ENCODE results near the gene CREBBP.

Gene CREBBP

DNA sequence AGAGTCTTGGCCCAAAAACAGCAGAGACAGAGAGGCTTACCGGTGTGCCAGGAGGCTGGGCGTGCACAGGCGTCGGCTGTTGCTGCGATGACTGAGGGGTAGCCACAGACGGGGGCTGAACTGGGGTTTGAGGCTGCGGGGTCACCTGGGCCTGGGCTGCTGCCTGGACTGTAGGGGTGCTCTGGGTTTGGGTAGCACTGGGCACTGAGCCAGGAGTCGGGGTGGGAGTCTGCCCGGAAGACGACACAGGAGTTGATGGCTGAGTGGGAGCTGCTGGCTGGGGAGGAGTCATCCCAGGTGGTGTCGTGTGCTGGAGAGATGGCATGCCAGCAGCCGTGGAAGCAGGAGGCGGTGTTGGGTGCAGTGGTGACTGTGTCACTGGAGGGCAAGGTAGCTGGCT, 110.0 kb downstream of the CREBBP start:
- H3K4me1 ChIP-seq (ENCODE audit: control insufficient read depth, insufficient read depth, low read depth, low read length), result no peaks in the 10 kb centered on the region
- peaks cover 60 to 91% of the 10 kb centered on the region in 2 experiments for H3K36me3 ChIP-seq (ENCODE audit: control insufficient read depth in 1 of 2, insufficient read depth in 2 of 2, low read depth in 1 of 2, low read length in 2 of 2)
- no peaks in the 10 kb centered on the region for H3K9me3 ChIP-seq (ENCODE audit: control insufficient read depth, low read length)
- H2BK12ac ChIP-seq (ENCODE audit: low read length in 2 of 2), result no peak overlapping the region
- H3K23ac ChIP-seq (ENCODE audit: low read length in 2 of 2), result no peak overlapping the region
- no peak overlapping the region for H3K4ac ChIP-seq (ENCODE audit: low read depth in 1 of 2, low read length in 2 of 2)
- no peak overlapping the region for H3K14ac ChIP-seq (ENCODE audit: low read length in 2 of 2)
- no peak overlapping the region for H4K91ac ChIP-seq (ENCODE audit: low read length)
- no peak overlapping the region for H2BK120ac ChIP-seq (ENCODE audit: low read depth, low read length)
- no peak overlapping the region for H2AK5ac ChIP-seq (ENCODE audit: low read length, severe bottlenecking)
- no peak overlapping the region for H2BK5ac ChIP-seq (ENCODE audit: low read depth, low read length, poor library complexity, severe bottlenecking)
- no peak overlapping the region for H3K27ac ChIP-seq (ENCODE audit: low read length, poor library complexity, severe bottlenecking)
- no peak overlapping the region for H3K4me2 ChIP-seq (ENCODE audit: low read length, poor library complexity, severe bottlenecking)
- no peak overlapping the region for H3K4me3 ChIP-seq (ENCODE audit: insufficient read depth in 1 of 2, low read depth in 1 of 2, low read length in 2 of 2)
- H3K27me3 ChIP-seq (ENCODE audit: control insufficient read depth in 1 of 2, insufficient read depth in 1 of 2, low read length in 2 of 2), result no peaks in the 10 kb centered on the region
- no peak overlapping the region for H2AFZ ChIP-seq (ENCODE audit: low read depth, low read length)
- H3K79me1 ChIP-seq (replicated peaks; ENCODE audit: low read length, poor library complexity, severe bottlenecking), result peaks cover 44% of the 10 kb centered on the region
- DNase-seq, result no peak
- no peak overlapping the region for H2BK15ac ChIP-seq (ENCODE audit: low read depth, poor library complexity, severe bottlenecking)
- WGBS, result 98% methylated on average over 13 of the region's 13 CpGs
- no peak overlapping the region for H3K18ac ChIP-seq (ENCODE audit: low read depth in 1 of 2, low read length in 2 of 2)
- no peak overlapping the region for H3K9ac ChIP-seq (ENCODE audit: low read length)
- no peak overlapping the region for H4K8ac ChIP-seq (ENCODE audit: low read length)

- H3K4me1 ChIP-seq (ENCODE audit: control insufficient read depth, insufficient read depth, low read depth, low read length), result no peaks in the 10 kb centered on the region
- H3K23ac ChIP-seq (ENCODE audit: low read length in 2 of 2), result no peak overlapping the region
- H3K9me3 ChIP-seq (ENCODE audit: control insufficient read depth, low read length), result no peaks in the 10 kb centered on the region
- no peak overlapping the region for H2BK120ac ChIP-seq (ENCODE audit: low read depth, low read length)
- H3K18ac ChIP-seq (ENCODE audit: low read depth in 1 of 2, low read length in 2 of 2), result no peak overlapping the region
- H3K27ac ChIP-seq (ENCODE audit: low read length, poor library complexity, severe bottlenecking), result no peak overlapping the region
- no peak overlapping the region for H2BK15ac ChIP-seq (ENCODE audit: low read depth, poor library complexity, severe bottlenecking)
- H3K14ac ChIP-seq (ENCODE audit: low read length in 2 of 2), result no peak overlapping the region
- H3K27me3 ChIP-seq (ENCODE audit: control insufficient read depth in 1 of 2, insufficient read depth in 1 of 2, low read length in 2 of 2), result no peaks in the 10 kb centered on the region
- no peak overlapping the region for H4K91ac ChIP-seq (ENCODE audit: low read length)
- peaks cover 61 to 91% of the 10 kb centered on the region in 2 experiments for H3K36me3 ChIP-seq (ENCODE audit: control insufficient read depth in 1 of 2, insufficient read depth in 2 of 2, low read depth in 1 of 2, low read length in 2 of 2)
- H3K9ac ChIP-seq (ENCODE audit: low read length), result no peak overlapping the region
- no peak overlapping the region for H2AK5ac ChIP-seq (ENCODE audit: low read length, severe bottlenecking)
- no peak overlapping the region for H3K4me3 ChIP-seq (ENCODE audit: insufficient read depth in 1 of 2, low read depth in 1 of 2, low read length in 2 of 2)
- no peak overlapping the region for H2BK12ac ChIP-seq (ENCODE audit: low read length in 2 of 2)
- no peak overlapping the region for H4K8ac ChIP-seq (ENCODE audit: low read length)
- no peak for DNase-seq
- peaks cover 42% of the 10 kb centered on the region for H3K79me1 ChIP-seq (replicated peaks; ENCODE audit: low read length, poor library complexity, severe bottlenecking)
- no peak overlapping the region for H2AFZ ChIP-seq (ENCODE audit: low read depth, low read length)
- WGBS, result 95% methylated on average over 13 of the region's 13 CpGs
- H2BK5ac ChIP-seq (ENCODE audit: low read depth, low read length, poor library complexity, severe bottlenecking), result no peak overlapping the region
- H3K4ac ChIP-seq (ENCODE audit: low read depth in 1 of 2, low read length in 2 of 2), result no peak overlapping the region
- no peak overlapping the region for H3K4me2 ChIP-seq (ENCODE audit: low read length, poor library complexity, severe bottlenecking)
Measured at GRCh38 chr16:3769942-3770341, 110.6 kb downstream of the CREBBP start.

GRCh38 chr16:3769013-3769412, 111.5 kb downstream of the CREBBP start:
- no peaks in the 10 kb centered on the region for H3K9me3 ChIP-seq (ENCODE audit: control insufficient read depth, low read length)
- H2BK15ac ChIP-seq (ENCODE audit: low read depth, poor library complexity, severe bottlenecking), result no peak overlapping the region
- H2BK5ac ChIP-seq (ENCODE audit: low read depth, low read length, poor library complexity, severe bottlenecking), result no peak overlapping the region
- H3K4me2 ChIP-seq (ENCODE audit: low read length, poor library complexity, severe bottlenecking), result no peak overlapping the region
- no peak overlapping the region for H2BK120ac ChIP-seq (ENCODE audit: low read depth, low read length)
- H3K27ac ChIP-seq (ENCODE audit: low read length, poor library complexity, severe bottlenecking), result no peak overlapping the region
- no peak overlapping the region for H3K18ac ChIP-seq (ENCODE audit: low read depth in 1 of 2, low read length in 2 of 2)
- H3K4ac ChIP-seq (ENCODE audit: low read depth in 1 of 2, low read length in 2 of 2), result no peak overlapping the region
- no peak overlapping the region for H3K4me3 ChIP-seq (ENCODE audit: insufficient read depth in 1 of 2, low read depth in 1 of 2, low read length in 2 of 2)
- no peak overlapping the region for H3K23ac ChIP-seq (ENCODE audit: low read length in 2 of 2)
- no peak overlapping the region for H4K91ac ChIP-seq (ENCODE audit: low read length)
- no peak overlapping the region for H3K14ac ChIP-seq (ENCODE audit: low read length in 2 of 2)
- H3K9ac ChIP-seq (ENCODE audit: low read length), result no peak overlapping the region
- no peak overlapping the region for H2AK5ac ChIP-seq (ENCODE audit: low read length, severe bottlenecking)
- no peak for DNase-seq
- 98% methylated on average over 11 of the region's 12 CpGs for WGBS
- H2AFZ ChIP-seq (ENCODE audit: low read depth, low read length), result no peak overlapping the region
- peaks cover 41% of the 10 kb centered on the region for H3K79me1 ChIP-seq (replicated peaks; ENCODE audit: low read length, poor library complexity, severe bottlenecking)
- no peaks in the 10 kb centered on the region for H3K27me3 ChIP-seq (ENCODE audit: control insufficient read depth in 1 of 2, insufficient read depth in 1 of 2, low read length in 2 of 2)
- H4K8ac ChIP-seq (ENCODE audit: low read length), result no peak overlapping the region
- H3K4me1 ChIP-seq (ENCODE audit: control insufficient read depth, insufficient read depth, low read depth, low read length), result no peaks in the 10 kb centered on the region
- no peak overlapping the region for H2BK12ac ChIP-seq (ENCODE audit: low read length in 2 of 2)
- H3K36me3 ChIP-seq (ENCODE audit: control insufficient read depth in 1 of 2, insufficient read depth in 2 of 2, low read depth in 1 of 2, low read length in 2 of 2), result peaks cover 60 to 87% of the 10 kb centered on the region in 2 experiments

DNA sequence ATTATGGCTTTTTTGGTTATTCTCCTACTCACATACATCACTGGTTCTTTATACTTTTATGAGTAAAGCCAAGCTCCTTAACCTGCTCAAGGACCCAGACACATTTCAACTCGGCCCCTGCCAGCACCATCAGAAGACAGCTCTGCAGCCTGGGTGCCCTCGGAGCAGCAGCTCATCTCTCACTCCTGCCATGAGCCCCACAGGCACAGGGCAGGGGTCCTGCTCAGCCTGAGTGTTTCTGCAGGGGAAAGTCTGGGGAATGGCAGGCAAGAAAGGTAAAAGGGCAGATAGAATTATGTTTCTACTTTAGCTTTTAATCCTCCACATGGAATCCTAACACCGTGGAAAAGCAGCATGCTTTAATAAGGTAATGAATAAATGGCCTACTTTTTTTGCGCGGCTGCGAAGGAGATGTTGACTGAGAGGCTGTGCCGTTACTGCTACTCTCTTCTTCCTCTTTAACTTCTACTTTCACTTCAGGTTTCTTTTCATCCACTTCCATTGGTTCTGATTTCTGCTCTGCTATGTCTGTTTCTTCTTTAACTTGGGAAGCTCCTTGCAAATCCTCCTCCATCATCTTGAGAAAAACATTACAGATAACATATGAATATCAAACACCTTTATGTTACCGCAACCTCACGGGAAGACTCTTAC, 113.1 kb downstream of the CREBBP start:
- Histone ChIP-seq H2BK12ac (ENCODE audit: low read length in 2 of 2) (no peak overlapping the region), H3K4me2 (ENCODE audit: low read length, poor library complexity, severe bottlenecking) (no peak overlapping the region), H3K9ac (ENCODE audit: low read length) (no peak overlapping the region), H4K8ac (ENCODE audit: low read length) (no peak overlapping the region), H2BK5ac (ENCODE audit: low read depth, low read length, poor library complexity, severe bottlenecking) (no peak overlapping the region), H3K36me3 (ENCODE audit: control insufficient read depth in 1 of 2, insufficient read depth in 2 of 2, low read depth in 1 of 2, low read length in 2 of 2) (peaks cover 60 to 79% of the 10 kb centered on the region in 2 experiments), H3K27me3 (ENCODE audit: control insufficient read depth in 1 of 2, insufficient read depth in 1 of 2, low read length in 2 of 2) (no peaks in the 10 kb centered on the region), H3K4me3 (ENCODE audit: insufficient read depth in 1 of 2, low read depth in 1 of 2, low read length in 2 of 2) (no peak overlapping the region), H3K23ac (ENCODE audit: low read length in 2 of 2) (no peak overlapping the region), H3K79me1 (replicated peaks; ENCODE audit: low read length, poor library complexity, severe bottlenecking) (peaks cover 43% of the 10 kb centered on the region), H2AFZ (ENCODE audit: low read depth, low read length) (no peak overlapping the region), H2BK120ac (ENCODE audit: low read depth, low read length) (no peak overlapping the region), H3K14ac (ENCODE audit: low read length in 2 of 2) (no peak overlapping the region), H3K4me1 (ENCODE audit: control insufficient read depth, insufficient read depth, low read depth, low read length) (no peaks in the 10 kb centered on the region), H3K4ac (ENCODE audit: low read depth in 1 of 2, low read length in 2 of 2) (no peak overlapping the region), H3K27ac (ENCODE audit: low read length, poor library complexity, severe bottlenecking) (no peak overlapping the region), H4K91ac (ENCODE audit: low read length) (no peak overlapping the region), H3K9me3 (ENCODE audit: control insufficient read depth, low read length) (no peaks in the 10 kb centered on the region), H2BK15ac (ENCODE audit: low read depth, poor library complexity, severe bottlenecking) (peak overlapping the region; percentile 48), H2AK5ac (ENCODE audit: low read length, severe bottlenecking) (no peak overlapping the region), H3K18ac (ENCODE audit: low read depth in 1 of 2, low read length in 2 of 2) (no peak overlapping the region)
- no peak for DNase-seq
- 99% methylated on average over 8 of the region's 9 CpGs for WGBS
